NT2/D1 (cell line): ENCODE results near the gene SPNS3.

ENCODE experiments used
- DNase-seq: peaks from one replicate; pipeline ENCODE4 v3.0.0-alpha.2; 2011; ENCODE audit warnings: low read depth, low spot score
- H3K27me3 ChIP-seq: 2 replicates; pipeline ENCODE4 v1.6.0; 2011; ENCODE audit warnings: mild to moderate bottlenecking; ENCODE audit not compliant: insufficient read length, insufficient read depth
- H3K36me3 ChIP-seq: 2 replicates; pipeline ENCODE4 v1.6.1; 2011; ENCODE audit warnings: mild to moderate bottlenecking, low read length, mixed read lengths; ENCODE audit not compliant: insufficient read depth, insufficient read length
- H3K4me1 ChIP-seq: 2 replicates; pipeline ENCODE4 v1.5.1; 2011; ENCODE audit not compliant: insufficient read depth, insufficient read length
- H3K4me3 ChIP-seq: 2 replicates; pipeline ENCODE4 v1.5.1; 2011; ENCODE audit warnings: low read depth; ENCODE audit not compliant: insufficient read length
- H3K9ac ChIP-seq: 2 replicates; pipeline ENCODE4 v1.6.0; 2011; ENCODE audit warnings: low read depth; ENCODE audit not compliant: insufficient read length
- H3K9me3 ChIP-seq: 2 replicates; pipeline ENCODE4 v1.5.1; 2011; ENCODE audit warnings: mild to moderate bottlenecking, low read length; ENCODE audit not compliant: insufficient read depth
- SUZ12 ChIP-seq: IDR thresholded peaks from 2 replicates; pipeline ENCODE4 v1.6.1; 2011; ENCODE audit not compliant: insufficient read length, insufficient read depth; ENCODE audit errors: extremely low read depth
- YY1 ChIP-seq: IDR thresholded peaks from 2 replicates; pipeline ENCODE4 v1.6.1; 2011; ENCODE audit not compliant: insufficient read length, insufficient read depth
- ZNF274 ChIP-seq: IDR thresholded peaks from 2 replicates; pipeline ENCODE4 v1.6.1; 2011; ENCODE audit warnings: mild to moderate bottlenecking, low read depth, low read length

SPNS3 gene

GRCh38 chr17:4453812-4454591 lies 20.3 kb downstream of the SPNS3 start:
- Histone ChIP-seq H3K4me3 (no peak overlapping the region), H3K4me1 (no peaks in the 10 kb centered on the region), H3K9ac (no peak overlapping the region), H3K9me3 (no peaks in the 10 kb centered on the region), H3K36me3 (no peaks in the 10 kb centered on the region), H3K27me3 (no peaks in the 10 kb centered on the region)
- TF ChIP-seq SUZ12 = no peak
- no peak for TF ChIP-seq YY1
- TF ChIP-seq ZNF274 = no peak
- DNase-seq = no peak

GRCh38 chr17:4460661-4461060 lies 26.9 kb downstream of the SPNS3 start:
- DNase-seq = no peak
- H3K4me3 ChIP-seq = no peak overlapping the region
- no peak for TF ChIP-seq ZNF274
- no peak for TF ChIP-seq YY1
- TF ChIP-seq SUZ12 = no peak

GRCh38 chr17:4463818-4464476 lies 30.2 kb downstream of the SPNS3 start:
- no peak overlapping the region for H3K9ac ChIP-seq
- no peak for DNase-seq

More at GRCh38 chr17:4460661-4461060, 26.9 kb downstream of the SPNS3 start:
- no peaks in the 10 kb centered on the region for H3K9me3 ChIP-seq
- H3K36me3 ChIP-seq = no peaks in the 10 kb centered on the region
- H3K27me3 ChIP-seq = no peaks in the 10 kb centered on the region
- H3K9ac ChIP-seq = no peak overlapping the region
- H3K4me1 ChIP-seq = no peaks in the 10 kb centered on the region

GRCh38 chr17:4465786-4466185 lies 32.0 kb downstream of the SPNS3 start:
- Histone ChIP-seq H3K4me1 (no peaks in the 10 kb centered on the region), H3K4me3 (no peak overlapping the region), H3K36me3 (no peaks in the 10 kb centered on the region), H3K9ac (no peak overlapping the region), H3K27me3 (no peaks in the 10 kb centered on the region), H3K9me3 (no peaks in the 10 kb centered on the region)
- no peak for DNase-seq
- TF ChIP-seq YY1 = no peak
- no peak for TF ChIP-seq SUZ12
- TF ChIP-seq ZNF274 = no peak

More at GRCh38 chr17:4463818-4464476, 30.2 kb downstream of the SPNS3 start:
- no peaks in the 10 kb centered on the region for H3K27me3 ChIP-seq
- H3K4me1 ChIP-seq = no peaks in the 10 kb centered on the region
- no peak overlapping the region for H3K4me3 ChIP-seq
- no peaks in the 10 kb centered on the region for H3K9me3 ChIP-seq
- TF ChIP-seq ZNF274 = no peak
- TF ChIP-seq SUZ12 = no peak
- H3K36me3 ChIP-seq = no peaks in the 10 kb centered on the region

GRCh38 chr17:4467287-4467686 lies 33.5 kb downstream of the SPNS3 start:
- Histone ChIP-seq H3K36me3 (no peaks in the 10 kb centered on the region), H3K4me3 (no peak overlapping the region), H3K27me3 (no peaks in the 10 kb centered on the region), H3K9me3 (no peaks in the 10 kb centered on the region), H3K9ac (no peak overlapping the region), H3K4me1 (no peaks in the 10 kb centered on the region)
- no peak for TF ChIP-seq ZNF274
- no peak for TF ChIP-seq SUZ12
- no peak for TF ChIP-seq YY1
- DNase-seq = no peak

- DNase-seq = no peak
- TF ChIP-seq ZNF274 (no peak), YY1 (no peak), SUZ12 (no peak)
- H3K4me1 ChIP-seq = peaks cover 3% of the 10 kb centered on the region
Observed at GRCh38 chr17:4469552-4469951, 35.8 kb downstream of the SPNS3 start.

GRCh38 chr17:4472286-4472685 lies 38.5 kb downstream of the SPNS3 start:
- Histone ChIP-seq H3K9me3 (no peaks in the 10 kb centered on the region), H3K9ac (no peak overlapping the region), H3K27me3 (no peaks in the 10 kb centered on the region), H3K4me3 (no peak overlapping the region), H3K4me1 (peaks cover 8% of the 10 kb centered on the region), H3K36me3 (no peaks in the 10 kb centered on the region)
- TF ChIP-seq SUZ12 (no peak), ZNF274 (no peak), YY1 (no peak)
- DNase-seq = no peak

More at GRCh38 chr17:4469552-4469951, 35.8 kb downstream of the SPNS3 start:
- Histone ChIP-seq H3K4me3 (no peak overlapping the region), H3K36me3 (no peaks in the 10 kb centered on the region), H3K9ac (no peak overlapping the region), H3K9me3 (no peaks in the 10 kb centered on the region), H3K27me3 (no peaks in the 10 kb centered on the region)
